OCI-LY7 (cell line): Measurements from ENCODE around the gene TRMU. TPM values are rescaled to one million over a fixed set of nuclear protein-coding genes. Genes with fewer than 3 reads are reported as not detected.

ENCODE experiments used
- BruUV-seq: library from RNA; stranded (reverse); fragments of 400-500 nt; replicated peaks from 2 replicates; lab custom pipeline; 2021; lab: Mats Ljungman, UMichigan
- CTCF ChIA-PET: fragments of 300-600 bp; sonication (Branson Sonifier 250); formaldehyde crosslinking; loops from one replicate; lab custom pipeline; 2022; ENCODE audit warnings: antibody characterized with exemption; ENCODE audit not compliant: unreplicated experiment; lab: Charles Lee
- POLR2A ChIA-PET: fragments of 300-600 bp; sonication (Branson Sonifier 250); formaldehyde crosslinking; loops from one replicate; lab custom pipeline; 2022; ENCODE audit warnings: antibody characterized with exemption; lab: Charles Lee
- DNase-seq: peaks from one replicate; pipeline ENCODE4 v3.0.0-alpha.2; 2015; ENCODE audit warnings: low spot score
- H2AFZ ChIP-seq: fragments of 200-600 bp; sonication (generic), shearing (Covaris generic); 2 replicates; pipeline ENCODE4 v1.6.1; 2014; ENCODE audit warnings: mild to moderate bottlenecking, antibody characterized with exemption, low read length, moderate library complexity
- H3K27ac ChIP-seq: fragments of 200-600 bp; sonication (generic); 2 replicates; pipeline ENCODE4 v1.5.1; 2014; ENCODE audit warnings: mixed run types, low read depth, mild to moderate bottlenecking, moderate library complexity, low read length, inconsistent platforms; ENCODE audit not compliant: poor library complexity, severe bottlenecking
- H3K36me3 ChIP-seq: fragments of 200-600 bp; sonication (generic); 2 replicates; pipeline ENCODE4 v1.6.1; 2014; ENCODE audit warnings: mild to moderate bottlenecking, antibody characterized with exemption, low read length, moderate library complexity, mixed read lengths; ENCODE audit not compliant: insufficient read depth
- H3K4me1 ChIP-seq: fragments of 200-600 bp; sonication (generic); 2 replicates; pipeline ENCODE4 v1.5.1; 2014; ENCODE audit warnings: mild to moderate bottlenecking, low read length; ENCODE audit not compliant: insufficient read depth, poor library complexity, severe bottlenecking
- H3K4me2 ChIP-seq: fragments of 200-600 bp; sonication (generic); 2 replicates; pipeline ENCODE4 v1.6.1; 2014; ENCODE audit warnings: mild to moderate bottlenecking, low read length
- H3K4me3 ChIP-seq: fragments of 200-600 bp; sonication (generic); 2 replicates; pipeline ENCODE4 v1.5.1; 2014; ENCODE audit warnings: mild to moderate bottlenecking, low read depth, low read length; ENCODE audit not compliant: poor library complexity, severe bottlenecking
- H3K79me2 ChIP-seq: fragments of 200-600 bp; sonication (generic); 2 replicates; pipeline ENCODE4 v1.6.1; 2016; ENCODE audit warnings: low read depth, mild to moderate bottlenecking, low read length, moderate library complexity, mixed read lengths; ENCODE audit not compliant: insufficient read depth
- H3K9me2 ChIP-seq: fragments of 200-600 bp; sonication (generic); 2 replicates; pipeline ENCODE4 v1.6.1; 2016; ENCODE audit warnings: mild to moderate bottlenecking, low read length, mixed read lengths; ENCODE audit not compliant: insufficient read depth
- H3K9me3 ChIP-seq: fragments of 200-600 bp; sonication (generic); 2 replicates; pipeline ENCODE4 v1.6.1; 2014; ENCODE audit warnings: mild to moderate bottlenecking, mixed run types, low read length, mixed read lengths
- H4K20me1 ChIP-seq: fragments of 200-600 bp; sonication (generic); 2 replicates; pipeline ENCODE4 v1.6.1; 2014; ENCODE audit warnings: mild to moderate bottlenecking, antibody characterized with exemption, low read length, moderate library complexity, mixed read lengths; ENCODE audit not compliant: insufficient read depth
- EZH2phosphoT487 ChIP-seq: fragments of 200-600 bp; sonication (generic); IDR thresholded peaks from 2 replicates; pipeline ENCODE4 v1.6.1; 2018; ENCODE audit warnings: low read depth, borderline replicate concordance, mild to moderate bottlenecking, mixed run types, antibody characterized with exemption, low read length, moderate library complexity, mixed read lengths
- intact Hi-C: fragments of 100-400 bp; cut with micrococcal nuclease; formaldehyde crosslinking; loops from one replicate; pipeline ENCODE4 v1.10.0; 2022; ENCODE audit not compliant: unreplicated experiment
- total RNA-seq, 2 experiments: library from RNA; depleted of rRNA in 1 of 2; stranded (reverse); fragments of >200 nt in 1 of 2; shearing (Covaris generic) in 1 of 2; gene quantifications; 2 replicates each; pipeline ENCODE4 v1.2.3, GENCODE V29; 2014 to 2022
- TF ChIP-seq, protein P1 (sequence below): fragments of 200-600 bp; sonication (generic); conservative IDR thresholded peaks from 2 replicates; pipeline ENCODE4 v1.5.1; 2014; ENCODE audit warnings: mild to moderate bottlenecking, antibody characterized with exemption, low read length, moderate library complexity, mixed read lengths

The TRMU gene
- total RNA-seq, 2 experiments from 2014 or later = 88.2 to 121 TPM

- Histone ChIP-seq H3K79me2 (no peaks in the 10 kb centered on the region), H3K4me2 (no peak overlapping the region), H3K36me3 (no peaks in the 10 kb centered on the region), H3K9me3 (no peaks in the 10 kb centered on the region), H3K4me1 (peaks cover 13% of the 10 kb centered on the region), H3K9me2 (no peaks in the 10 kb centered on the region), H3K4me3 (no peak overlapping the region), H2AFZ (no peak overlapping the region), H3K27ac (no peak overlapping the region), H4K20me1 (no peaks in the 10 kb centered on the region)
- POLR2A ChIA-PET = no interaction called here
- intact Hi-C loops = no loop called here
- no peak for DNase-seq
- CTCF ChIA-PET = no interaction called here
- TF ChIP-seq, protein P1, sequence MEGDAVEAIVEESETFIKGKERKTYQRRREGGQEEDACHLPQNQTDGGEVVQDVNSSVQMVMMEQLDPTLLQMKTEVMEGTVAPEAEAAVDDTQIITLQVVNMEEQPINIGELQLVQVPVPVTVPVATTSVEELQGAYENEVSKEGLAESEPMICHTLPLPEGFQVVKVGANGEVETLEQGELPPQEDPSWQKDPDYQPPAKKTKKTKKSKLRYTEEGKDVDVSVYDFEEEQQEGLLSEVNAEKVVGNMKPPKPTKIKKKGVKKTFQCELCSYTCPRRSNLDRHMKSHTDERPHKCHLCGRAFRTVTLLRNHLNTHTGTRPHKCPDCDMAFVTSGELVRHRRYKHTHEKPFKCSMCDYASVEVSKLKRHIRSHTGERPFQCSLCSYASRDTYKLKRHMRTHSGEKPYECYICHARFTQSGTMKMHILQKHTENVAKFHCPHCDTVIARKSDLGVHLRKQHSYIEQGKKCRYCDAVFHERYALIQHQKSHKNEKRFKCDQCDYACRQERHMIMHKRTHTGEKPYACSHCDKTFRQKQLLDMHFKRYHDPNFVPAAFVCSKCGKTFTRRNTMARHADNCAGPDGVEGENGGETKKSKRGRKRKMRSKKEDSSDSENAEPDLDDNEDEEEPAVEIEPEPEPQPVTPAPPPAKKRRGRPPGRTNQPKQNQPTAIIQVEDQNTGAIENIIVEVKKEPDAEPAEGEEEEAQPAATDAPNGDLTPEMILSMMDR = no peak
- no peak for TF ChIP-seq EZH2phosphoT487
- no TSS peak for BruUV-seq
Measured at GRCh38 chr22:46368871-46369715, 33.6 kb downstream of the TRMU start.

- H3K4me3 ChIP-seq = no peak overlapping the region
- BruUV-seq = no TSS peak
- H3K4me1 ChIP-seq = peaks cover 13% of the 10 kb centered on the region
- intact Hi-C loops = no loop called here
- POLR2A ChIA-PET = no interaction called here
- no peak for DNase-seq
- H3K79me2 ChIP-seq = no peaks in the 10 kb centered on the region
- TF ChIP-seq, protein P1 = no peak
- no peak for TF ChIP-seq EZH2phosphoT487
- H3K36me3 ChIP-seq = no peaks in the 10 kb centered on the region
- no peak overlapping the region for H3K4me2 ChIP-seq
- H3K9me2 ChIP-seq = no peaks in the 10 kb centered on the region
- no peaks in the 10 kb centered on the region for H4K20me1 ChIP-seq
- no peak overlapping the region for H3K27ac ChIP-seq
- no peaks in the 10 kb centered on the region for H3K9me3 ChIP-seq
- CTCF ChIA-PET = no interaction called here
- H2AFZ ChIP-seq = no peak overlapping the region
Measured at GRCh38 chr22:46369716-46370583, 34.4 kb downstream of the TRMU start.
